ENCODE data around the gene CACNA2D4. TPM values are rescaled to one million over a fixed set of nuclear protein-coding genes. Genes with fewer than 3 reads are reported as not detected.

CACNA2D4 gene
- total and polyA plus RNA-seq, 4 donors: 0.82 to 2.8 (median 1.3) TPM

DNA sequence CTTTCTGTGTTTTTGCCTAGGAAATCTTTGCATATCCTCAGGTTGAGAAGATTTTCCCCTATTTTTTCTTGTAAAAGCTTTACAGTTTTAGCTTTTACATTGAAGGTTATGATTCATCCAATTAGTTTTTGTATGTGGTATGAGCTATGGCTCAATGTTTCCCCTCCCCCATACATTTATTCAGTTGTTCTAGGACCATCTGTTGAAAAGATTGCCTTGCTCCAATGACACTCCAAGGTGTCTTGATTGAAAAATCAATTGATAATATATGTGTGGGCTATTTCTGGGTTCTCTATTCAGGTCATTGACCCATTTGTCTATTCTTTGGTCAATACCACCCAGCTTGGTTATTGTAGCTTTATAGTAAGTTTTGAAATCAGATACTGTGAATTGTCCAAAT lies 55.5 kb downstream of the CACNA2D4 start:
- TF ChIP-seq EGR1 (IDR thresholded peaks at IDR 0.05; ENCODE audit: low read depth in 2 of 2) (no peak), HNF4G (IDR thresholded peaks at IDR 0.05) (no peak), RXRA (IDR thresholded peaks at IDR 0.05) (no peak), YY1 (IDR thresholded peaks at IDR 0.05) (no peak), HNF4A (conservative IDR thresholded peaks at IDR 0.05) (no peak), JUND (IDR thresholded peaks at IDR 0.05) (no peak), FOXA1 (IDR thresholded peaks at IDR 0.05) (no peak), RAD21 (IDR thresholded peaks at IDR 0.05) (no peak)
- no peak overlapping the region for H3K9ac ChIP-seq (ENCODE audit: low read depth in 1 of 2, low read length in 2 of 2)
- H3K27me3 ChIP-seq (ENCODE audit: control insufficient read depth in 4 of 4, insufficient read depth in 4 of 4, low read length in 3 of 4): peaks cover 0 to 4% (median under 1%) of the 10 kb centered on the region in 4 donors
- no peaks in the 10 kb centered on the region for H3K4me1 ChIP-seq (ENCODE audit: control insufficient read depth in 4 of 4, insufficient read depth in 4 of 4, low read length in 3 of 4)
- no peak overlapping the region for H3K4me3 ChIP-seq (ENCODE audit: low read depth in 1 of 3, low read length in 3 of 3)
- peaks cover 0 to 4% (median 1%) of the 10 kb centered on the region in 4 donors for H3K9me3 ChIP-seq (ENCODE audit: control insufficient read depth in 4 of 4, low read length in 3 of 4)
- no peak overlapping the region for H3K27ac ChIP-seq (ENCODE audit: low read depth in 1 of 2, low read length in 2 of 2)
- no peaks in the 10 kb centered on the region for H3K36me3 ChIP-seq (ENCODE audit: control insufficient read depth in 4 of 4, insufficient read depth in 3 of 4, low read depth in 1 of 4, low read length in 3 of 4)
- DNase-seq (ENCODE audit: low spot score): no peak

DNA sequence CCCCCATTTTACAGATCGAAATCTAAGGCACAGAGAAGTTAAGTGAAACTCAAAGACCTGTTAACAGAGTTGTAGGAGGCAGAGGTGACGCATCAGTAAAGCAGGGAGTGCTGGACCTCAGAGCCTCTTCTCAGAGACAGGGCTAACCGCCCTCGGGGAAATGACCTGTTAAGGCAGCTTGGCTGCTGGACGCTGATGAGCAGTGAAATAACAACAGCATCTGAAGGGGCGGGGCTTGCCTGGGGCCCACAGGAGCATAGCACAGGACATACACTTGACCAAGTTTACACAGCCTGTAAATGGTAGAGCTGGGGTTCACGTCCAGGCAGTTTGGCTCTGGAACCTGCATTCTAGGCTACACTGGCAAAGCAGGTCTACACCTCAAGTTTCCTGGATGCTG lies 58.8 kb downstream of the CACNA2D4 start:
- H3K9me3 ChIP-seq (ENCODE audit: control insufficient read depth in 4 of 4, low read length in 3 of 4): peaks cover 0 to 7% (median 0%) of the 10 kb centered on the region in 4 donors
- TF ChIP-seq, protein P1, sequence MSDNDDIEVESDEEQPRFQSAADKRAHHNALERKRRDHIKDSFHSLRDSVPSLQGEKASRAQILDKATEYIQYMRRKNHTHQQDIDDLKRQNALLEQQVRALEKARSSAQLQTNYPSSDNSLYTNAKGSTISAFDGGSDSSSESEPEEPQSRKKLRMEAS (IDR thresholded peaks at IDR 0.05): no peak
- TF ChIP-seq, protein P2, sequence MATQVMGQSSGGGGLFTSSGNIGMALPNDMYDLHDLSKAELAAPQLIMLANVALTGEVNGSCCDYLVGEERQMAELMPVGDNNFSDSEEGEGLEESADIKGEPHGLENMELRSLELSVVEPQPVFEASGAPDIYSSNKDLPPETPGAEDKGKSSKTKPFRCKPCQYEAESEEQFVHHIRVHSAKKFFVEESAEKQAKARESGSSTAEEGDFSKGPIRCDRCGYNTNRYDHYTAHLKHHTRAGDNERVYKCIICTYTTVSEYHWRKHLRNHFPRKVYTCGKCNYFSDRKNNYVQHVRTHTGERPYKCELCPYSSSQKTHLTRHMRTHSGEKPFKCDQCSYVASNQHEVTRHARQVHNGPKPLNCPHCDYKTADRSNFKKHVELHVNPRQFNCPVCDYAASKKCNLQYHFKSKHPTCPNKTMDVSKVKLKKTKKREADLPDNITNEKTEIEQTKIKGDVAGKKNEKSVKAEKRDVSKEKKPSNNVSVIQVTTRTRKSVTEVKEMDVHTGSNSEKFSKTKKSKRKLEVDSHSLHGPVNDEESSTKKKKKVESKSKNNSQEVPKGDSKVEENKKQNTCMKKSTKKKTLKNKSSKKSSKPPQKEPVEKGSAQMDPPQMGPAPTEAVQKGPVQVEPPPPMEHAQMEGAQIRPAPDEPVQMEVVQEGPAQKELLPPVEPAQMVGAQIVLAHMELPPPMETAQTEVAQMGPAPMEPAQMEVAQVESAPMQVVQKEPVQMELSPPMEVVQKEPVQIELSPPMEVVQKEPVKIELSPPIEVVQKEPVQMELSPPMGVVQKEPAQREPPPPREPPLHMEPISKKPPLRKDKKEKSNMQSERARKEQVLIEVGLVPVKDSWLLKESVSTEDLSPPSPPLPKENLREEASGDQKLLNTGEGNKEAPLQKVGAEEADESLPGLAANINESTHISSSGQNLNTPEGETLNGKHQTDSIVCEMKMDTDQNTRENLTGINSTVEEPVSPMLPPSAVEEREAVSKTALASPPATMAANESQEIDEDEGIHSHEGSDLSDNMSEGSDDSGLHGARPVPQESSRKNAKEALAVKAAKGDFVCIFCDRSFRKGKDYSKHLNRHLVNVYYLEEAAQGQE (IDR thresholded peaks at IDR 0.05): no peak
- TF ChIP-seq, protein P3, sequence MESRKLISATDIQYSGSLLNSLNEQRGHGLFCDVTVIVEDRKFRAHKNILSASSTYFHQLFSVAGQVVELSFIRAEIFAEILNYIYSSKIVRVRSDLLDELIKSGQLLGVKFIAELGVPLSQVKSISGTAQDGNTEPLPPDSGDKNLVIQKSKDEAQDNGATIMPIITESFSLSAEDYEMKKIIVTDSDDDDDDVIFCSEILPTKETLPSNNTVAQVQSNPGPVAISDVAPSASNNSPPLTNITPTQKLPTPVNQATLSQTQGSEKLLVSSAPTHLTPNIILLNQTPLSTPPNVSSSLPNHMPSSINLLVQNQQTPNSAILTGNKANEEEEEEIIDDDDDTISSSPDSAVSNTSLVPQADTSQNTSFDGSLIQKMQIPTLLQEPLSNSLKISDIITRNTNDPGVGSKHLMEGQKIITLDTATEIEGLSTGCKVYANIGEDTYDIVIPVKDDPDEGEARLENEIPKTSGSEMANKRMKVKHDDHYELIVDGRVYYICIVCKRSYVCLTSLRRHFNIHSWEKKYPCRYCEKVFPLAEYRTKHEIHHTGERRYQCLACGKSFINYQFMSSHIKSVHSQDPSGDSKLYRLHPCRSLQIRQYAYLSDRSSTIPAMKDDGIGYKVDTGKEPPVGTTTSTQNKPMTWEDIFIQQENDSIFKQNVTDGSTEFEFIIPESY (IDR thresholded peaks at IDR 0.05): no peak
- no peak for TF ChIP-seq SP1 (IDR thresholded peaks at IDR 0.05)
- DNase-seq (ENCODE audit: low spot score): no peak
- no peaks in the 10 kb centered on the region for H3K36me3 ChIP-seq (ENCODE audit: control insufficient read depth in 4 of 4, insufficient read depth in 3 of 4, low read depth in 1 of 4, low read length in 3 of 4)
- no peak overlapping the region for H3K9ac ChIP-seq (ENCODE audit: low read depth in 1 of 2, low read length in 2 of 2)
- peaks cover 0 to 4% (median 0%) of the 10 kb centered on the region in 4 donors for H3K27me3 ChIP-seq (ENCODE audit: control insufficient read depth in 4 of 4, insufficient read depth in 4 of 4, low read length in 3 of 4)
- no peak overlapping the region for H3K4me3 ChIP-seq (ENCODE audit: low read depth in 1 of 3, low read length in 3 of 3)
- no peak overlapping the region for H3K27ac ChIP-seq (ENCODE audit: low read depth in 1 of 2, low read length in 2 of 2)
- WGBS: 68% methylated on average over 7 of the region's 7 CpGs
- no peaks in the 10 kb centered on the region for H3K4me1 ChIP-seq (ENCODE audit: control insufficient read depth in 4 of 4, insufficient read depth in 4 of 4, low read length in 3 of 4)

DNA sequence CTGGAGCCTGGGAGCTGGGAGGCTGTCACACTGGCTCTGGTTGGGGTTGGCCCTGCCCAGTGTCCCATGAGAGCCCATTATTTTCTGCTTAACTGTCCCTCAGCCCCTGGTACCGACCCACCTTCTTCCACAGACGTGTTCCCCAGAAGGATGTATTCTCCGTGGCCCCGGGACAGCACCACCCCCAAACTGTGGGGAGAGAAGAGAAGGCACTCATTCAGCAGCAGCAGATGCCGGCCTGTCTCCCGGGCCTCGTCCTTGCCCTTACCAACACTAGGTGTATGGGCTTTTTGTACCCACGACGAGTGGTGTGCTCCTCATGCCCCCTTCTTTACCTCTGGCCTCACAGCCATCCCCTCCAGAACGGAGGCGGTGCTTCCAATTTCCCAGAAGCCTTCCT lies 60.0 kb downstream of the CACNA2D4 start:
- DNase-seq (ENCODE audit: low spot score): no peak
- WGBS: 88% methylated on average over 11 of the region's 11 CpGs
- peaks cover 0 to 4% (median 0%) of the 10 kb centered on the region in 4 donors for H3K27me3 ChIP-seq (ENCODE audit: control insufficient read depth in 4 of 4, insufficient read depth in 4 of 4, low read length in 3 of 4)
- TF ChIP-seq, protein P4, sequence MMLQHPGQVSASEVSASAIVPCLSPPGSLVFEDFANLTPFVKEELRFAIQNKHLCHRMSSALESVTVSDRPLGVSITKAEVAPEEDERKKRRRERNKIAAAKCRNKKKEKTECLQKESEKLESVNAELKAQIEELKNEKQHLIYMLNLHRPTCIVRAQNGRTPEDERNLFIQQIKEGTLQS (IDR thresholded peaks at IDR 0.05): no peak
- TF ChIP-seq NR2F2 (IDR thresholded peaks at IDR 0.05): no peak
- TF ChIP-seq HNF4A (conservative IDR thresholded peaks at IDR 0.05): no peak
- no peak for TF ChIP-seq RXRA (IDR thresholded peaks at IDR 0.05)
- TF ChIP-seq YY1 (IDR thresholded peaks at IDR 0.05): no peak
- no peak for TF ChIP-seq RAD21 (IDR thresholded peaks at IDR 0.05)
- TF ChIP-seq HNF4G (IDR thresholded peaks at IDR 0.05): no peak
- TF ChIP-seq TAF1 (conservative IDR thresholded peaks at IDR 0.05): no peak
- no peak for TF ChIP-seq SP1 (IDR thresholded peaks at IDR 0.05)
- TF ChIP-seq, protein P1 (IDR thresholded peaks at IDR 0.05): no peak
- no peak for TF ChIP-seq FOXA2 (IDR thresholded peaks at IDR 0.05)
- TF ChIP-seq, protein P3 (IDR thresholded peaks at IDR 0.05): no peak
- no peak for TF ChIP-seq GABPA (IDR thresholded peaks at IDR 0.05 in 1 of 2, conservative IDR thresholded peaks at IDR 0.05 in 1 of 2)

More for the DNA sequence above, 60.0 kb downstream of the CACNA2D4 start:
- Histone ChIP-seq H3K27ac (ENCODE audit: low read depth in 1 of 2, low read length in 2 of 2) (no peak overlapping the region), H3K36me3 (ENCODE audit: control insufficient read depth in 4 of 4, insufficient read depth in 3 of 4, low read depth in 1 of 4, low read length in 3 of 4) (no peaks in the 10 kb centered on the region), H3K9ac (ENCODE audit: low read depth in 1 of 2, low read length in 2 of 2) (no peak overlapping the region), H3K9me3 (ENCODE audit: control insufficient read depth in 4 of 4, low read length in 3 of 4) (peaks cover 0 to 5% (median 0%) of the 10 kb centered on the region in 4 donors), H3K4me3 (ENCODE audit: low read depth in 1 of 3, low read length in 3 of 3) (no peak overlapping the region), H3K4me1 (ENCODE audit: control insufficient read depth in 4 of 4, insufficient read depth in 4 of 4, low read length in 3 of 4) (no peaks in the 10 kb centered on the region)
